Endodermal cell (in vitro differentiated cells): ENCODE data around the gene LRCH1. TPM values are rescaled to one million over a fixed set of nuclear protein-coding genes. Genes with fewer than 3 reads are reported as not detected.

Source experiments
- DNase-seq: peaks from one replicate; pipeline ENCODE4 v3.0.0-alpha.2; 2017
- H3K27ac ChIP-seq: 2 replicates; pipeline ENCODE4 v1.5.1; 2013; ENCODE audit warnings: mild to moderate bottlenecking, low read depth, low read length, moderate library complexity
- H3K27me3 ChIP-seq: 2 replicates; pipeline ENCODE4 v1.6.1; 2013; ENCODE audit warnings: mild to moderate bottlenecking, low read length, moderate library complexity; ENCODE audit not compliant: insufficient read depth, control insufficient read depth, poor library complexity, severe bottlenecking
- H3K36me3 ChIP-seq: 2 replicates; pipeline ENCODE4 v1.7.0; 2013; ENCODE audit warnings: mild to moderate bottlenecking, low read length, moderate library complexity; ENCODE audit not compliant: control insufficient read depth, insufficient read depth
- H3K4me1 ChIP-seq: one replicate; pipeline ENCODE4 v1.7.0; 2013; ENCODE audit warnings: low read length; ENCODE audit not compliant: control insufficient read depth, insufficient read depth
- H3K4me3 ChIP-seq: 2 replicates; pipeline ENCODE4 v1.5.1; 2013; ENCODE audit warnings: mild to moderate bottlenecking, low read length, moderate library complexity
- H3K9ac ChIP-seq: 2 replicates; pipeline ENCODE4 v1.6.1; 2013; ENCODE audit warnings: mild to moderate bottlenecking, low read length, moderate library complexity; ENCODE audit not compliant: poor library complexity, severe bottlenecking; ENCODE audit errors: extremely low read depth
- H3K9me3 ChIP-seq: 2 replicates; pipeline ENCODE4 v1.6.1; 2013; ENCODE audit warnings: mild to moderate bottlenecking, low read length, moderate library complexity; ENCODE audit not compliant: control insufficient read depth
- H3K27ac Mint-ChIP-seq: 2 replicates; pipeline ENCODE4 v1.8.0; 2020; ENCODE audit warnings: mixed read lengths
- H3K27me3 Mint-ChIP-seq: 2 replicates; pipeline ENCODE4 v1.8.0; 2021; ENCODE audit warnings: mild to moderate bottlenecking, mixed read lengths; ENCODE audit not compliant: insufficient read depth
- H3K36me3 Mint-ChIP-seq: 2 replicates; pipeline ENCODE4 v1.8.0; 2020; ENCODE audit warnings: low read depth, mixed read lengths
- H3K4me1 Mint-ChIP-seq: 2 replicates; pipeline ENCODE4 v1.8.0; 2020; ENCODE audit warnings: mixed read lengths
- H3K4me3 Mint-ChIP-seq: 2 replicates; pipeline ENCODE4 v1.8.0; 2020; ENCODE audit warnings: mild to moderate bottlenecking, moderate library complexity, mixed read lengths
- H3K9me3 Mint-ChIP-seq: 2 replicates; pipeline ENCODE4 v1.8.0; 2020; ENCODE audit warnings: mild to moderate bottlenecking, mixed read lengths
- WGBS, 2 experiments: methylation state at CpG; one replicate each; pipeline versions ENCODE4 v1.1.5 to v1.1.7; 2013; ENCODE audit warnings: missing lambda C conversion rate in 2 of 2, mixed read lengths in 1 of 2; ENCODE audit not compliant: insufficient coverage in 1 of 2, insufficient read length in 1 of 2; 5-methylcytosine and 5-hydroxymethylcytosine counted together
- total RNA-seq, 2 donors: library from RNA; stranded (reverse); fragmentation: NEBNext Ultra II Directional in 1 of 2; extraction: Animal tissue kit (Norgen Biotek cat#: 25700) in 1 of 2; gene quantifications; 2 replicates in 1 of 2; 3 replicates in 1 of 2; pipeline ENCODE4 v1.2.1, GENCODE V29; 2021
- TF ChIP-seq, protein P1 (sequence below): fragments of 200-600 bp; sonication (generic); conservative IDR thresholded peaks from 2 replicates; pipeline ENCODE4 v1.5.0; 2021; ENCODE audit warnings: antibody characterized with exemption, mild to moderate bottlenecking

Gene LRCH1
- total RNA-seq, 2 donors from 2014 or later: 8.1 to 11.8 TPM

DNA sequence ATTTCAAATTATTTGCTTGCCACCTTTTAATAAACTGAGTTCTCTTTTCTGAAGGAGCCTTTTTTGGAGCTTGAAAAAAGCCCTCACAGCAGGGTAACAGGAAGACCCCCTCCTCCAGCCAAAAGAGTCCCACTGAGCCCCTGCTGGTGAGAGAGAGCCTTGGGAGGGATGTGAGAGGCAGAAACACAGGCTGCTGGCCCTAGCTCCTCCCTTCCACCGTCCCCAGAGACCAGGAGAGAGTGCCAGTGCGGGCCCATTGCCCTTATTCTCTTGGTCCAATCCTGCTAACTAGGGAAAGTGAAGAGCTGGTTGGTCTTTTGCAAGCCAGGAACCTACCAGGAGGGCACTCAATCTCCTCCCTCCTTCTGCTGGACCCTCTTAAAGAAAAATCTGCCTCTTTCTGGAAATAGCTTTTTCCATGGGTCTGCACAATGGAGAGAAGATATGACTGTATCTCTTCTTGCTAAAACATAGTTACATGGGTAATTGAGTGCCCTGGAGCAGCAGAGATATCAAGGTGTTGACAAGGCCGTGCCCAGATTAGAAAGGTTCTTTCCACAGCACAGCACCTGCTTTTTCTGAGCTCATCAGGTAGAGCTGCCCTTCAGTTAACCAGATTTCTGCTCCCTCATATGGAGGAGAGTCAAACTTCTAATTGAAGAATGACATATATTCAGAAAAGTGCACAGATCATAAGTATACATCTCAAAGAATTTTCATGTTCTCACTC is 113.9 kb downstream of the LRCH1 start:
- H3K4me1 Mint-ChIP-seq: peaks cover 53% of the 10 kb centered on the region
- Histone ChIP-seq H3K27ac (no peak overlapping the region), H3K4me1 (peaks cover 22% of the 10 kb centered on the region), H3K9me3 (no peaks in the 10 kb centered on the region), H3K9ac (no peak overlapping the region), H3K36me3 (no peaks in the 10 kb centered on the region), H3K27me3 (no peaks in the 10 kb centered on the region), H3K4me3 (peak overlapping the region; percentile 47)
- TF ChIP-seq, protein P1, sequence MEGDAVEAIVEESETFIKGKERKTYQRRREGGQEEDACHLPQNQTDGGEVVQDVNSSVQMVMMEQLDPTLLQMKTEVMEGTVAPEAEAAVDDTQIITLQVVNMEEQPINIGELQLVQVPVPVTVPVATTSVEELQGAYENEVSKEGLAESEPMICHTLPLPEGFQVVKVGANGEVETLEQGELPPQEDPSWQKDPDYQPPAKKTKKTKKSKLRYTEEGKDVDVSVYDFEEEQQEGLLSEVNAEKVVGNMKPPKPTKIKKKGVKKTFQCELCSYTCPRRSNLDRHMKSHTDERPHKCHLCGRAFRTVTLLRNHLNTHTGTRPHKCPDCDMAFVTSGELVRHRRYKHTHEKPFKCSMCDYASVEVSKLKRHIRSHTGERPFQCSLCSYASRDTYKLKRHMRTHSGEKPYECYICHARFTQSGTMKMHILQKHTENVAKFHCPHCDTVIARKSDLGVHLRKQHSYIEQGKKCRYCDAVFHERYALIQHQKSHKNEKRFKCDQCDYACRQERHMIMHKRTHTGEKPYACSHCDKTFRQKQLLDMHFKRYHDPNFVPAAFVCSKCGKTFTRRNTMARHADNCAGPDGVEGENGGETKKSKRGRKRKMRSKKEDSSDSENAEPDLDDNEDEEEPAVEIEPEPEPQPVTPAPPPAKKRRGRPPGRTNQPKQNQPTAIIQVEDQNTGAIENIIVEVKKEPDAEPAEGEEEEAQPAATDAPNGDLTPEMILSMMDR: peak; percentile 73
- DNase-seq: peak; percentile 91
- 37 to 90% methylated on average over 1 to 3 of the region's 3 CpGs for WGBS, 2 experiments
- peak overlapping the region; percentile 9 for H3K4me3 Mint-ChIP-seq
- H3K27ac Mint-ChIP-seq: peak overlapping the region; percentile 46
- H3K9me3 Mint-ChIP-seq: no peaks in the 10 kb centered on the region
- H3K27me3 Mint-ChIP-seq: no peaks in the 10 kb centered on the region
- H3K36me3 Mint-ChIP-seq: peaks cover 2% of the 10 kb centered on the region

DNA sequence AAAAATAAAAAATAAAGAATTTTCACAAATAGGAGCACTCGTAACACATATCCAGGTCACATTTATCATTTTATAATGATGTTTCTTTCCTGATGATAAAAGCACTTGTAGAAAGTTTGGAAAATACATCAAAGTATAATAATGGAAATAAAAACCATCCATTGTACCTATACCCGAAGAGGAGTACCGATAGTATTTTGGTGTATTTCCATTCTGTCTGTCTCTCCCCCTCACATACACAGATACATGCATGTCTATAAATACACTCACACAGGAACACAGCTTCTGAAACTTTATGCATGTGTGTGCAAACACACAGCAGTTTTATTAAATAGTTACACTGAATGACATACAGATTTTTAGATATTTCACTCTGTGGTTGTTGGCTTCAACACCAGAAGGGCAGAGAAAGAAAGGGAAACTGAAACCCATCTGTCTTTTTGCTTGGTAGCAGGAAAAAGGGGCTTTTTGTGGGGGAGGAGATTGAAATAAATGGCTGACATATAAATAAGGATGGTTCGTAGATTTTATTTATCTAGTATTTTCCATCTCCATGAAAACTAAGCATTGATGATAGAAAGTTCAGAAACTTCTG is 114.8 kb downstream of the LRCH1 start:
- no peaks in the 10 kb centered on the region for H3K9me3 ChIP-seq
- 100% methylated on average over 3 of the region's 4 CpGs; no CpG with 5 or more reads in 1 of the 2 experiments for WGBS, 2 experiments
- no peak for DNase-seq
- H3K4me3 ChIP-seq: no peak overlapping the region
- TF ChIP-seq, protein P1: no peak
- Mint-ChIP-seq H3K4me3 (no peak overlapping the region), H3K36me3 (peaks cover 5% of the 10 kb centered on the region), H3K27ac (no peak overlapping the region), H3K27me3 (no peaks in the 10 kb centered on the region), H3K9me3 (no peaks in the 10 kb centered on the region), H3K4me1 (peaks cover 44% of the 10 kb centered on the region)
- no peak overlapping the region for H3K27ac ChIP-seq
- no peaks in the 10 kb centered on the region for H3K27me3 ChIP-seq
- peaks cover 19% of the 10 kb centered on the region for H3K4me1 ChIP-seq
- no peak overlapping the region for H3K9ac ChIP-seq
- H3K36me3 ChIP-seq: no peaks in the 10 kb centered on the region

DNA sequence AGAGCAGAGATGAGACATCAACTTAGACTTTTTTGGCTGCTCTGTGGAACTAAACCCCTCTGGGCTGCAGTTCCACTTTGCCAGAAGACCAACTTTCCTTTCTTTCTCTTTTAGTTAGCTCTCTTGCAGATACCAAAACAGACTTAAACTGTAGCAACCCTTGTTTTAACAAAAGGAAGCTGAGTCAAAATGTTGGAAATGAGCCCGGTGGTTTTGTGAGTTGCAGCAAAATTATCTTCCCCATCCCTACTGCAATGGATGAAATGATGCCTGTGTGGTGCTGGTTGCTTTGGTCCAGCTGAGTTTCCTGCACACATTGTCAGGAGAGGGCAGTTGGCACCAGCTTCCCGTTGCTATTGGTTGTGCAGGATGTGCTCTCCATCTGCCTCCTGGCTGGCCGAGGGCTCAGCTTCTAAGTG is 115.3 kb downstream of the LRCH1 start:
- Histone ChIP-seq H3K9me3 (no peaks in the 10 kb centered on the region), H3K4me3 (no peak overlapping the region), H3K27me3 (no peaks in the 10 kb centered on the region), H3K4me1 (peaks cover 17% of the 10 kb centered on the region), H3K36me3 (no peaks in the 10 kb centered on the region), H3K9ac (no peak overlapping the region), H3K27ac (no peak overlapping the region)
- Mint-ChIP-seq H3K27ac (no peak overlapping the region), H3K9me3 (no peaks in the 10 kb centered on the region), H3K4me1 (peaks cover 39% of the 10 kb centered on the region), H3K4me3 (no peak overlapping the region), H3K36me3 (peaks cover 5% of the 10 kb centered on the region), H3K27me3 (no peaks in the 10 kb centered on the region)
- TF ChIP-seq, protein P1: no peak
- WGBS, 2 experiments: 87% methylated on average over 3 of the region's 3 CpGs; no CpG with 5 or more reads in 1 of the 2 experiments
- no peak for DNase-seq
